CD4-positive, alpha-beta T cell (primary cell): ENCODE measurements around the gene PDE5A. TPM values are rescaled to one million over a fixed set of nuclear protein-coding genes. Genes with fewer than 3 reads are reported as not detected.

Source experiments
- ATAC-seq: fragments of 200-7000 bp; cut with Tn5 transposase; one replicate; pipeline ENCODE4 v1.10.0; 2022; ENCODE audit warnings: mild to moderate bottlenecking; ENCODE audit not compliant: poor library complexity
- CTCF ChIA-PET: fragments of 350-600 bp; sonication (Branson Sonifier 250); formaldehyde crosslinking; loops from one replicate; lab custom pipeline; 2021; ENCODE audit warnings: antibody characterized with exemption, inconsistent platforms; lab: Charles Lee
- POLR2A ChIA-PET: fragments of 350-600 bp; sonication (Branson Sonifier 250); formaldehyde crosslinking; loops from one replicate; lab custom pipeline; 2021; ENCODE audit warnings: antibody characterized with exemption, inconsistent platforms; lab: Charles Lee
- DNase-seq, 14 experiments: peaks; one replicate each; pipeline ENCODE4 v3.0.0-alpha.2; 2013 to 2020; ENCODE audit warnings: mixed read lengths in 2 of 14
- H3K27ac ChIP-seq, 2 donors: one replicate each; pipeline versions ENCODE4 v1.5.1 to v1.7.0; 2013; ENCODE audit warnings: low read length in 2 of 2, low read depth in 1 of 2, mild to moderate bottlenecking in 1 of 2
- H3K27me3 ChIP-seq, 2 experiments: 1 replicate in 1 of 2; 2 replicates in 1 of 2; pipeline versions ENCODE4 v1.6.1 to v1.7.0; 2013; ENCODE audit warnings: low read length in 2 of 2, control low read depth in 1 of 2, mild to moderate bottlenecking in 1 of 2, moderate library complexity in 1 of 2; ENCODE audit not compliant: insufficient read depth in 2 of 2, control insufficient read depth in 1 of 2
- H3K36me3 ChIP-seq: one replicate; pipeline ENCODE4 v1.6.1; 2013; ENCODE audit warnings: low read length, control low read depth; ENCODE audit not compliant: insufficient read depth
- H3K4me1 ChIP-seq: one replicate; pipeline ENCODE4 v1.6.1; 2013; ENCODE audit warnings: low read length, control low read depth; ENCODE audit not compliant: insufficient read depth
- H3K4me3 ChIP-seq: one replicate; pipeline ENCODE4 v1.5.1; 2013; ENCODE audit warnings: mild to moderate bottlenecking, low read length, moderate library complexity
- H3K9me3 ChIP-seq, 2 experiments: 1 replicate in 1 of 2; 2 replicates in 1 of 2; pipeline versions ENCODE4 v1.6.1 to v1.7.0; 2013; ENCODE audit warnings: low read length in 2 of 2, mild to moderate bottlenecking in 2 of 2, control low read depth in 1 of 2, moderate library complexity in 1 of 2; ENCODE audit not compliant: control insufficient read depth in 1 of 2, insufficient read depth in 1 of 2
- H3K27ac Mint-ChIP-seq: one replicate; pipeline ENCODE4 v1.8.0; 2020; ENCODE audit warnings: mixed read lengths
- H3K27me3 Mint-ChIP-seq: one replicate; pipeline ENCODE4 v1.8.0; 2021; ENCODE audit warnings: mixed read lengths
- H3K36me3 Mint-ChIP-seq: one replicate; pipeline ENCODE4 v1.8.0; 2021; ENCODE audit warnings: low read depth, mixed read lengths
- H3K4me1 Mint-ChIP-seq: one replicate; pipeline ENCODE4 v1.8.0; 2021; ENCODE audit warnings: low read depth, mixed read lengths
- H3K4me3 Mint-ChIP-seq: one replicate; pipeline ENCODE4 v1.8.0; 2020; ENCODE audit warnings: mild to moderate bottlenecking, mixed read lengths
- H3K9me3 Mint-ChIP-seq: one replicate; pipeline ENCODE4 v1.8.0; 2020; ENCODE audit warnings: mixed read lengths
- CTCF ChIP-seq: fragments of 200-600 bp; IDR thresholded peaks from one replicate; pipeline ENCODE4 v1.8.0; 2022; ENCODE audit warnings: antibody characterized with exemption, mild to moderate bottlenecking
- intact Hi-C, 2 experiments: fragments of 100-400 bp; cut with DNase I in 1 of 2; cut with micrococcal nuclease in 1 of 2; formaldehyde crosslinking; loops; one replicate each; pipeline versions ENCODE4 v1.15.1 to v1.9.0; 2023 to 2025; cut with DNase I, micrococcal nuclease
- total RNA-seq, 174 experiments: library from RNA in 2 of 174; stranded (reverse) in 2 of 174; gene quantifications; one replicate each; pipeline ENCODE4 v1.2.3 and lab custom pipeline; 2021 to 2026

The PDE5A gene
- total RNA-seq, 2 experiments from 2014 or later = 0.11 to 0.56 TPM

- intact Hi-C loops = no loop called here
- H3K36me3 ChIP-seq = no peaks in the 10 kb centered on the region
- ATAC-seq = no peak
- DNase-seq = no peak
- no peak overlapping the region for H3K27ac ChIP-seq
- Mint-ChIP-seq H3K9me3 (no peaks in the 10 kb centered on the region), H3K4me3 (no peak overlapping the region), H3K36me3 (peaks cover 4% of the 10 kb centered on the region), H3K27ac (no peak overlapping the region), H3K27me3 (no peaks in the 10 kb centered on the region), H3K4me1 (no peaks in the 10 kb centered on the region)
- POLR2A ChIA-PET = no interaction called here
- TF ChIP-seq CTCF = no peak
- CTCF ChIA-PET = no interaction called here
- H3K4me3 ChIP-seq = no peak overlapping the region
- H3K4me1 ChIP-seq = no peaks in the 10 kb centered on the region
- H3K27me3 ChIP-seq = no peaks in the 10 kb centered on the region
- no peaks in the 10 kb centered on the region for H3K9me3 ChIP-seq
Measured at GRCh38 chr4:119525771-119526712, 102.6 kb downstream of the PDE5A start.

GRCh38 chr4:119525005-119525749, 103.4 kb downstream of the PDE5A start:
- no peak overlapping the region for H3K27ac ChIP-seq
- peaks cover 9% of the 10 kb centered on the region for H3K36me3 Mint-ChIP-seq
- H3K9me3 Mint-ChIP-seq = no peaks in the 10 kb centered on the region
- no peaks in the 10 kb centered on the region for H3K4me1 ChIP-seq
- no peak overlapping the region for H3K4me3 Mint-ChIP-seq
- no peak for ATAC-seq
- no peak for TF ChIP-seq CTCF
- H3K27ac Mint-ChIP-seq = no peak overlapping the region
- intact Hi-C loops = no loop called here
- no peaks in the 10 kb centered on the region for H3K27me3 Mint-ChIP-seq
- no peaks in the 10 kb centered on the region for H3K36me3 ChIP-seq
- H3K4me3 ChIP-seq = no peak overlapping the region
- POLR2A ChIA-PET = no interaction called here
- CTCF ChIA-PET = no interaction called here
- H3K9me3 ChIP-seq = no peaks in the 10 kb centered on the region
- no peaks in the 10 kb centered on the region for H3K4me1 Mint-ChIP-seq
- H3K27me3 ChIP-seq = no peaks in the 10 kb centered on the region
- no peak for DNase-seq

- no peak overlapping the region for H3K27ac Mint-ChIP-seq
- ChIA-PET CTCF (no interaction called here), POLR2A (no interaction called here)
- H3K9me3 Mint-ChIP-seq = no peaks in the 10 kb centered on the region
- no peaks in the 10 kb centered on the region for H3K4me1 ChIP-seq
- H3K4me3 Mint-ChIP-seq = no peak overlapping the region
- no peak for DNase-seq
- no peak for TF ChIP-seq CTCF
- no peak overlapping the region for H3K27ac ChIP-seq
- H3K4me3 ChIP-seq = no peak overlapping the region
- no peaks in the 10 kb centered on the region for H3K27me3 ChIP-seq
- intact Hi-C loops = no loop called here
- no peaks in the 10 kb centered on the region for H3K27me3 Mint-ChIP-seq
- H3K36me3 Mint-ChIP-seq = peaks cover 24% of the 10 kb centered on the region
- ATAC-seq = no peak
- peaks cover 14% of the 10 kb centered on the region for H3K36me3 ChIP-seq
- H3K4me1 Mint-ChIP-seq = no peaks in the 10 kb centered on the region
- no peaks in the 10 kb centered on the region for H3K9me3 ChIP-seq
Measured at GRCh38 chr4:119523399-119523798, 105.2 kb downstream of the PDE5A start.
